ENCODE results near the gene DPH7.

Gene DPH7

DNA sequence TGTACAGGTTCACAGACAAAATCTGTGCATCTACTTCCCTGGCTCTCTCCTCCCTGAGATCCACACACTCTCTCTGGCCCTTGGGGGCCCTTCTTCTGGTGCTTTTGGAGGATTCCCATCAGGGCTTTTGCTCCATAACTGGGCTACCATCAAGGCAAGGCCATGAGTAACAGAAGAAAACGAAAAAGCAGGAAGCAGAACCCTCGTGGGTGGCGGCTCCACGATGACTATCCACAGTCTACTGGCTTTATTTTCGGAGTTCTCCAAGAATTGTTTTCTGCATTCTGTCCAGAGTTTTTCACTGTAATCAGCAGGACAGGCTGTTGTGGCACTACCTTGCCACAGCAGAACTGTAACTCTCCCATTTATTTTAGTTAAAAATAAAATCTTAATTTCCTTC lies 48.4 kb downstream of the DPH7 start:
- DNase-seq (ENCODE audit: extremely low read depth, low read depth), result no peak
- TF ChIP-seq, protein P1, sequence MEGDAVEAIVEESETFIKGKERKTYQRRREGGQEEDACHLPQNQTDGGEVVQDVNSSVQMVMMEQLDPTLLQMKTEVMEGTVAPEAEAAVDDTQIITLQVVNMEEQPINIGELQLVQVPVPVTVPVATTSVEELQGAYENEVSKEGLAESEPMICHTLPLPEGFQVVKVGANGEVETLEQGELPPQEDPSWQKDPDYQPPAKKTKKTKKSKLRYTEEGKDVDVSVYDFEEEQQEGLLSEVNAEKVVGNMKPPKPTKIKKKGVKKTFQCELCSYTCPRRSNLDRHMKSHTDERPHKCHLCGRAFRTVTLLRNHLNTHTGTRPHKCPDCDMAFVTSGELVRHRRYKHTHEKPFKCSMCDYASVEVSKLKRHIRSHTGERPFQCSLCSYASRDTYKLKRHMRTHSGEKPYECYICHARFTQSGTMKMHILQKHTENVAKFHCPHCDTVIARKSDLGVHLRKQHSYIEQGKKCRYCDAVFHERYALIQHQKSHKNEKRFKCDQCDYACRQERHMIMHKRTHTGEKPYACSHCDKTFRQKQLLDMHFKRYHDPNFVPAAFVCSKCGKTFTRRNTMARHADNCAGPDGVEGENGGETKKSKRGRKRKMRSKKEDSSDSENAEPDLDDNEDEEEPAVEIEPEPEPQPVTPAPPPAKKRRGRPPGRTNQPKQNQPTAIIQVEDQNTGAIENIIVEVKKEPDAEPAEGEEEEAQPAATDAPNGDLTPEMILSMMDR (IDR thresholded peaks at IDR 0.05; ENCODE audit: low read depth, low read length), result no peak

DNA sequence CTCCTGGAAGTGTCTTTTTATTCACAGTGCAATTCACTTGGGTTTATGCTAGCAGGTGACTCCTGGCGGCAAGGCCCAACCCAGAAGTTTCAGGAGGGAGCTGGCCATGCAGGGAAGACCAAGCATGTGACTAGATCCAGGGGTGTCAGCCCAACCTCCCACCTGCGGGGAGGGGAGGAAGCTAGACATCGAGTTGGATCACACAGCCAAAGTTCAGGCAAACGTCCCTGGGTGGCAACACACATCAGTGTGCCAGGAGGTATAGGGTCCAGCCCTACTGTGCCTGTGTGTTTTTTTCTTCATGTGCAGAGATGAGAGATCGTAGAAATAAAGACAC lies 53.8 kb downstream of the DPH7 start:
- TF ChIP-seq, protein P1 (IDR thresholded peaks at IDR 0.05; ENCODE audit: low read depth, low read length), result no peak
- DNase-seq (ENCODE audit: extremely low read depth, low read depth), result no peak

DNA sequence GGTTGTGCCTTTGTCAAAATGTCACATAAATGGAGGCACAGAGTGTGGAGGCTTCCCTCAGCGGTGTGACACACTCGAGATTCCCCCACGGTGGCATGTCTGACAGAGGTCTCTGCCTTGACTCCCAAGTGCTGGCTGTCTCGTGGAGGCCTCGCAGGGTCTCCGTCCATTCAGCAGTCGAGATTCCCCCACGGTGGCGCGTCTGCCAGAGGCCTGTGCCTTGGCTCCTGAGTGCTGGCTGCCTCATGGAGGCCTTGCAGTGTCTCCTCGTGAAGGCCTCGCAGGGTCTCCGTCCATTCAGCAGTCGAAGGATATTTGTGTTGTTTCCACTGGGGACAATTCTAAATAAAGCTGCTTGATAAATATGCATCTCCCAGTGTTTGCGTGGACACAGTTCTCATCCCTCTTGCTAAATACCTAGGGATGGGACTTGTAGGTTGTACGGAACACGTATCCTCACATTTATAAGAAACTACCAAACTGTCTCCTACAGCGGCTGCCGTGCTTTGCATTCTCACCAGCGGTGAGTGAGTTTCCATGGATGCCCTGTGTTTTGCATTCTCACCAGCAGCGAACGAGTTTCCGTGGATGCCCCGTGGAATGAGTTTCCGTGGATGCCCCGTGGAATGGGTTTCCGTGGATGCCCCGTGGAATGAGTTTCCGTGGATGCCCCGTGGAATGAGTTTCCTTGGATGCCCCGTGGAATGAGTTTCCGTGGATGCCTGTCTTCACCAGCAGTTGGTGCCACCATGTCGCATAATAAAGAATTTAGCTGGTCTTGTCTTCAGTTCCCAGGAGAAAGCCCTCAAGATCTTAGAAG lies 54.4 kb downstream of the DPH7 start:
- DNase-seq (ENCODE audit: extremely low read depth, low read depth), result no peak
- TF ChIP-seq, protein P1 (IDR thresholded peaks at IDR 0.05; ENCODE audit: low read depth, low read length), result no peak

DNA sequence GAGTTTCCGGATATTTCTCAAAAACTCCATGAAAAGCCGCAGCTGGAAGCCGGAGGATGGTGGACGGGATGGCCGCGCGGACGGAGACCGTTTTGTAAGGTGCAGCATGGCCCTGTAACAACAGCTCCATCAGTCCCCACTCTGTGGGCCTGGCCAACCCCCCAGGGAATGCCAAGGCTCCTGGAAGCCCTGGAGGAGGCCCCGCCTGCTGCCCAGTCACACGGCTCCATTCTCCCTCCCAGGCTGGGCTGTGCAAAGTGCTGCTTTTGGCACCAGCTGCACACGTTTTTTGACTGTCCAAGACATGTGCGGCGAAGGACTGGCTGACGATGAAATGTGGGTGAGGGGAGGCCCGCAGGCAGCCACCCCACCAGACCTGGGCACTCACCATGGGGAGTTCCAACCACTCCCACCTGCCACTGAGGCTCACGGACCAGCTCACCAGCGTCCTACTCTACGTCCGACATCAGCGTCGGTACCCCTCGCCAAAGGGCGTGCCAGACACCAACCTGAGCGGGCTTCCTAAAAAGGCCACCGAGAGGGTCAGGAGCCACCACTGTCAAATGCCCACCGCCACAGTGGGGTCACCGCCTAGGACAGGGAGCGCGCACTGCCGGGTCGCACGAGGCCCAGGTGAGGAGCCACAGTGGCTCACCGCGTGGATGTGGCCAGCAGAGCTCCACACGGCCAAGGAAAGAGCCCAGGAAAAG lies 55.8 kb downstream of the DPH7 start:
- TF ChIP-seq, protein P1 (IDR thresholded peaks at IDR 0.05; ENCODE audit: low read depth, low read length), result no peak
- no peak for DNase-seq (ENCODE audit: extremely low read depth, low read depth)

DNA sequence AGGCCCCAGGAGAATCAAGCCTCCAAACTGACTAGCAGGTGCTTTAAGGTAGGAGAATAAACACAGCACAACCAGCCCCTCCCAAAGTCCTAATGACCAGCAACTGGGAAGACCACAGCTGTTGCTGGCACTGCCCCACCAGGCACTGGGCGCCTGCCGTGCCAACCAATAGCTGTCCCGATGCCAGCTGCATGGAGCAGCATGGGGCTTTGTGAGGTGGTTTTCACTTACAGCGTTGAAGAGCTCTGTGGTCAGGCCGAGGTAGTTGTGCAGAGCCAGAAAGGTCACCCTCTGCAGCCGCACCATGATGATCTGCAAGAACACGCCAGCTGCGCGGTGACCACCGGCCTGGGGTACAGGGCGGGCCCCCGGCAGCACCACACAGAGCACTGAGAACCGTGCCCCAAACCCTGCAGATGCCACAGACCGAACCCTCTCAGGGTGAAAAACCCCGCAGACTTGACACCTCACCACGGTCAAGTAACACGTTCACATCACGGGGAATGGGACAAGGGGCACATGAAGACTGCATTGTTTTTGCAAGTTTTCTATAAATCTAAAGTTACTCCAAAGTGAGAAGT lies 57.2 kb downstream of the DPH7 start:
- DNase-seq (ENCODE audit: extremely low read depth, low read depth), result no peak
- TF ChIP-seq, protein P1 (IDR thresholded peaks at IDR 0.05; ENCODE audit: low read depth, low read length), result no peak

DNA sequence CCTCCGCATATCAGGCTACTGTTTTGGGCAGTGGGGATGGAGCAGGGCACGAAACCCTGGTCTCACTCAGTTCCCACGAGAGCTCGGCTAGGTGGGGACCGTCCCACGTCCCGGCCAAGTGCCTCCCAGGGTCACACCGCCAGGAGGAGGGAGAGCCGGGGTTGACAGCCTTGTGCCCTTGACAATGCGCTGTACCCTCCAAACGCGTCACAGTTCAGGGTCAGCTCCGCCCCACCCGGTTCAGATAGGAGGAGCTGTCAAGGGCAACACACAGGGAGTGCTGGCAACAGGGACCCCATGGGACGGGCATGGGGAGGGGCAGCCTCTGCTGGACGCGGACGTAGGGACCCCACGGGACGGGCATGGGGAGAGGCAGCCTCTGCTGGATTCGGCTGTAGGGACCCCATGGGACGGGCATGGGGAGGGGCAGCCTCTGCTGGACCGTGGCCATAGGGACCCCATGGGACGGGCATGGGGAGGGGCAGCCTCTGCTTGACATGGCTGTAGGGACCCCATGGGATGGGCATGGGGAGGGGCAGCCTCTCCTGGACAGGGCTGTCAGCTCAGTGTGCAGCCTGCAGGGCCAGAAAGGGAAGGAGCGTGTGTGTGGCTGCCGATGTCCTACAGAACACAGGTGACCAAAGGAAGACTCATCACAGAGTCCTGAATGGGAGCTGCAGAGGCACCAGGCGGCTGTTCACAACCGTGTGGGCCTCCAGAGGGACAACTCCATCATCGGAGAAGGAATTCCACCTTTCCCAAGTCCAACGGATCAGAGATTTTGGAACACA lies 57.9 kb downstream of the DPH7 start:
- no peak for DNase-seq (ENCODE audit: extremely low read depth, low read depth)
- TF ChIP-seq, protein P1 (IDR thresholded peaks at IDR 0.05; ENCODE audit: low read depth, low read length), result no peak
